ENCODE data around the gene TLE5. TPM values are rescaled to one million over a fixed set of nuclear protein-coding genes. Genes with fewer than 3 reads are reported as not detected.
A peak's percentile ranks its signal among the peaks of the same experiment; 100 is the strongest.

TLE5 gene
- total RNA-seq, 6 donors from 2014 or later: 324 to 781 (median 471) TPM

GRCh38 chr19:3104708-3104983, 42.4 kb upstream of the TLE5 start:
- peaks cover 66 to 95% (median 69%) of the 10 kb centered on the region in 4 donors for H3K4me1 ChIP-seq
- no peaks in the 10 kb centered on the region for H3K36me3 ChIP-seq
- peak overlapping the region in 2 of 4 donors; percentile 3 to 53 for H3K27ac ChIP-seq
- no peak overlapping the region for H3K4me3 ChIP-seq
- no peak for TF ChIP-seq EP300 (IDR thresholded peaks at IDR 0.05)
- TF ChIP-seq POLR2AphosphoS5 (IDR thresholded peaks at IDR 0.05): no peak
- TF ChIP-seq POLR2A (IDR thresholded peaks at IDR 0.05): no peak
- no peak for TF ChIP-seq CTCF (IDR thresholded peaks at IDR 0.05)
- no peak for ATAC-seq (ENCODE audit: low FRiP score in 2 of 2)
- no peaks in the 10 kb centered on the region for H3K27me3 ChIP-seq
- peak in 1 of 2 donors; percentile 56 for DNase-seq
- no peaks in the 10 kb centered on the region for H3K9me3 ChIP-seq
- 60% methylated on average over 9 of the region's 10 CpGs; no CpG with 5 or more reads in 1 of the 2 donors for WGBS, 2 donors

GRCh38 chr19:3102239-3103140, 40.2 kb upstream of the TLE5 start:
- ATAC-seq (ENCODE audit: low FRiP score in 2 of 2) (no peak), DNase-seq (peak in 1 of 2 donors; percentile 58)
- H3K36me3 ChIP-seq: no peaks in the 10 kb centered on the region
- H3K9me3 ChIP-seq: no peaks in the 10 kb centered on the region
- no peak overlapping the region for H3K4me3 ChIP-seq
- H3K4me1 ChIP-seq: peaks cover 79 to 98% (median 79%) of the 10 kb centered on the region in 4 donors
- H3K27ac ChIP-seq: peak overlapping the region in 3 of 4 donors; percentile 27 to 89 (median 53)
- WGBS, 2 donors: 88 to 91% methylated on average over 28 to 29 of the region's 34 CpGs
- H3K27me3 ChIP-seq: no peaks in the 10 kb centered on the region
- TF ChIP-seq CTCF (IDR thresholded peaks at IDR 0.05) (no peak), POLR2A (IDR thresholded peaks at IDR 0.05) (no peak), EP300 (IDR thresholded peaks at IDR 0.05) (no peak), POLR2AphosphoS5 (IDR thresholded peaks at IDR 0.05) (no peak)

GRCh38 chr19:3100747-3101730, 38.7 kb upstream of the TLE5 start:
- peak in 1 of 2 donors; percentile 70 for DNase-seq
- peak overlapping the region; percentile 77 to 91 (median 86) for H3K27ac ChIP-seq
- no peak for ATAC-seq (ENCODE audit: low FRiP score in 2 of 2)
- no peaks in the 10 kb centered on the region for H3K36me3 ChIP-seq
- TF ChIP-seq EP300 (IDR thresholded peaks at IDR 0.05) (no peak), POLR2AphosphoS5 (IDR thresholded peaks at IDR 0.05) (no peak), CTCF (IDR thresholded peaks at IDR 0.05) (no peak), POLR2A (IDR thresholded peaks at IDR 0.05) (no peak)
- 86 to 100% methylated on average over 3 to 30 of the region's 34 CpGs for WGBS, 2 donors
- no peak overlapping the region for H3K4me3 ChIP-seq
- H3K4me1 ChIP-seq: peaks cover 80 to 99% (median 83%) of the 10 kb centered on the region in 4 donors
- no peaks in the 10 kb centered on the region for H3K9me3 ChIP-seq
- H3K27me3 ChIP-seq: peaks cover 0 to 3% (median 0%) of the 10 kb centered on the region in 4 donors

GRCh38 chr19:3100331-3100730, 38.0 kb upstream of the TLE5 start:
- peaks cover 82 to 99% (median 84%) of the 10 kb centered on the region in 4 donors for H3K4me1 ChIP-seq
- peaks cover 0 to 3% (median under 1%) of the 10 kb centered on the region in 4 donors for H3K27me3 ChIP-seq
- WGBS, 2 donors: 78 to 87% methylated on average over 5 to 10 of the region's 14 CpGs
- no peaks in the 10 kb centered on the region for H3K9me3 ChIP-seq
- no peaks in the 10 kb centered on the region for H3K36me3 ChIP-seq
- ATAC-seq (ENCODE audit: low FRiP score in 2 of 2) (no peak), DNase-seq (peak in 1 of 2 donors; percentile 69)
- peak overlapping the region; percentile 77 to 91 (median 86) for H3K27ac ChIP-seq
- TF ChIP-seq EP300 (IDR thresholded peaks at IDR 0.05) (no peak), POLR2A (IDR thresholded peaks at IDR 0.05) (no peak), CTCF (IDR thresholded peaks at IDR 0.05) (no peak), POLR2AphosphoS5 (IDR thresholded peaks at IDR 0.05) (no peak)
- H3K4me3 ChIP-seq: no peak overlapping the region

Measured in upper lobe of left lung (tissue), 6 donors.